PC-3 (cell line): Measurements from ENCODE around the gene MYL10.

ENCODE experiments used
- CTCF ChIP-seq: fragments of 300-600 bp; sonication (generic); conservative IDR thresholded peaks from 2 replicates; pipeline ENCODE4 v1.5.1; 2017; ENCODE audit warnings: antibody characterized with exemption, low read depth, mild to moderate bottlenecking, low read length
- EZH2 ChIP-seq: fragments of 300-600 bp; sonication (generic); IDR thresholded peaks from one replicate; pipeline ENCODE4 v1.6.1; 2017; ENCODE audit warnings: antibody characterized with exemption, mild to moderate bottlenecking, low read length; ENCODE audit not compliant: unreplicated experiment
- EZH2phosphoT487 ChIP-seq: fragments of 300-600 bp; sonication (generic); IDR thresholded peaks from 2 replicates; pipeline ENCODE4 v1.6.1; 2018; ENCODE audit warnings: mild to moderate bottlenecking, antibody characterized with exemption, low read length, borderline replicate concordance

GRCh38 chr7:101564778-101565211, 64.3 kb downstream of the MYL10 start:
- TF ChIP-seq CTCF (no peak), EZH2phosphoT487 (no peak), EZH2 (no peak)
